DND-41 (cell line): ENCODE data around the gene ALDH3A1.

Experiments
- CTCF ChIP-seq: IDR thresholded peaks from 2 replicates; pipeline ENCODE4 v1.5.1; 2012; ENCODE audit warnings: borderline replicate concordance, low read length, moderate library complexity, mild to moderate bottlenecking; ENCODE audit not compliant: poor library complexity, severe bottlenecking; ENCODE audit errors: extremely low read depth
- EZH2 ChIP-seq: IDR thresholded peaks from 3 replicates; pipeline ENCODE4 v1.6.1; 2012; ENCODE audit warnings: borderline replicate concordance, low read depth, mild to moderate bottlenecking, moderate library complexity, low read length, inconsistent platforms; ENCODE audit not compliant: severe bottlenecking

- TF ChIP-seq CTCF, result peak; percentile 95
- no peak for TF ChIP-seq EZH2
These were observed 18.5 kb upstream of the ALDH3A1 start for GRCh38 chr17:19766421-19767270.
